ENCODE measurements around the gene NELL1.

The NELL1 gene

GRCh38 chr11:20966489-20966888 lies 297.1 kb downstream of the NELL1 start:
- DNase-seq (ENCODE audit: low spot score) = no peak

GRCh38 chr11:20973940-20974559 lies 304.7 kb downstream of the NELL1 start:
- no peak for DNase-seq (ENCODE audit: low spot score)

DNA sequence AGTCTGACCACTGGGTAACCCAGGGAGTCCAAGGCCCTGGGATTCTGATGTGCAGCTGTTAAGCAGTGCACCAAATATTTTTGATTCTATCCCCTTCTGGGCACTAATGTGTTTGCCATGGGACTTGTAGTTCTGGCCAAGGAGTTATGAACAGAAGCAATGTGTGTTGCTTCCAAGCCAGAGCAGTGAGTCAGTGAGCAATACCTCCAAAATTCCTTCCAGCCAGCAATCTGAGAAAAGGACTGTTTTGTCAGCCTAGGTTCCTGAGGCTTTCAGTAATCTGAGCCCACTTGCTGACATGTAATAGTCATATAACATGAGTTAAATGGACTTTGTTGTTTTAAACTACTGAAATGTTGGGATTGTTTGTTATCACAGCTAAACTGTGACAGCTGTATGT lies 311.4 kb downstream of the NELL1 start:
- DNase-seq (ENCODE audit: low spot score) = no peak

GRCh38 chr11:20990447-20990846 lies 321.1 kb downstream of the NELL1 start:
- no peak for DNase-seq (ENCODE audit: low spot score)

GRCh38 chr11:20991471-20991870 lies 322.1 kb downstream of the NELL1 start:
- DNase-seq (ENCODE audit: low spot score) = no peak

- no peak for DNase-seq (ENCODE audit: low spot score)
Measured at GRCh38 chr11:21007297-21007696, 337.9 kb downstream of the NELL1 start.

GRCh38 chr11:21018248-21018647 lies 348.9 kb downstream of the NELL1 start:
- no peak for DNase-seq (ENCODE audit: low spot score)

DNA sequence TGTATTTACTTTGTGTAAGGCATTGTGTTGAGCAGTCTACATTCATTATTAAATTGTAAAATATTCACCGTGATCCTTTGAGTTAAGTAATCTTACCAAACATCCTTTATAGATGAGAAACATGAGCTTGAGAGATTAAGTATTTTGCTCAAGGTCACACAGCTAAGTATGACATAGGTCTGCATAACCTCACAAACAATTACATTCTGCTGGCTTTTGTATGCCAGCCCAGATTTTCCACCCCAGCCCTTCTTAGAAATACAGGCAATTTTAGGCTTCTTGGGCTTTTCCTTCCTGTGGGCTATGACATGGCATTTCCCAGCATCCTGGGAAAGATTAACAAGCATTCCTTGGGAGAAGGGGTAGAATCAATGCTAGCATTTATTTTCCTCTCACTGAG lies 357.3 kb downstream of the NELL1 start:
- DNase-seq (ENCODE audit: low spot score) = no peak

GRCh38 chr11:21037850-21038249 lies 368.5 kb downstream of the NELL1 start:
- DNase-seq (ENCODE audit: low spot score) = no peak

GRCh38 chr11:21038801-21039200 lies 369.4 kb downstream of the NELL1 start:
- no peak for DNase-seq (ENCODE audit: low spot score)

GRCh38 chr11:21040630-21041029 lies 371.2 kb downstream of the NELL1 start:
- no peak for DNase-seq (ENCODE audit: low spot score)

DNA sequence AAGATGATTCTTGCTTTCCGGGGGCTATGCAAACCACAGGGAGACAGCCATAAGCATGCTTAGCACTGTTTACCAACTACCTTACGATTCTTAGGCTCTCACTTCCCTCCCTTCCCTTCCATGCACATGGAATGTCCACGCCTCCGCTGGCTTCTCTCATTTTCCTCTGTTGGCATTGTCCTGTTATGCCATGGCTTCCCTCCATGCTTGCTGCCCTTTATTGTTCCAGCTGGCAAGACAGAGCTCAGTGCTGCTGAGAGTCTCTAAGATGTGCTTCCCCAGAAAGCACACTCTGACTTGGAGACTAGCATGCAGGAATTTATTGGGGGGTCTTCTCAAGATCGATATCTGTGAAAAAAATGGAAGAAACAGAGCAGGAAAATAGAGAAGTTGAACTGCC lies 379.2 kb downstream of the NELL1 start:
- DNase-seq (ENCODE audit: low spot score) = no peak

- no peak for DNase-seq (ENCODE audit: low spot score)
Measured at GRCh38 chr11:21053466-21053865, 384.1 kb downstream of the NELL1 start.

GRCh38 chr11:21056644-21057043 lies 387.3 kb downstream of the NELL1 start:
- DNase-seq (ENCODE audit: low spot score) = no peak

DNA sequence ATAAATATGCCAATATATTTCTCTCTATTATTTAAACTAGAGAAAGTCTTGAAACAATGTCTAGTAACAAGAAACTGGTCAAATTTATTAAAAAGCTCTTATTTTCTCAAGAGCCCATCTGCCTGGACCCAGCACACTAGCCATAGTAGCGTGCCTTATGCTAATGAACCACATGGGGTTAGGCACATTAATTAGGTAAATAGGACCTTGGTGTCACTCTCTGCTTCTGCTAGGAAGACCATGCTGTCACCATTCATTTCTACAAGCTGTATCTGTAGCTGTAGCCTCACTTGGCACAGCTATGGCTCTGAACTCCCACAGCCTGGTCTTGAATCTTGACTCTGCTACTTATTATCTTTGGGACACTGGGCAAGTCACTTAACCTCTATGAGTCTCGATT lies 390.5 kb downstream of the NELL1 start:
- no peak for DNase-seq (ENCODE audit: low spot score)

DNA sequence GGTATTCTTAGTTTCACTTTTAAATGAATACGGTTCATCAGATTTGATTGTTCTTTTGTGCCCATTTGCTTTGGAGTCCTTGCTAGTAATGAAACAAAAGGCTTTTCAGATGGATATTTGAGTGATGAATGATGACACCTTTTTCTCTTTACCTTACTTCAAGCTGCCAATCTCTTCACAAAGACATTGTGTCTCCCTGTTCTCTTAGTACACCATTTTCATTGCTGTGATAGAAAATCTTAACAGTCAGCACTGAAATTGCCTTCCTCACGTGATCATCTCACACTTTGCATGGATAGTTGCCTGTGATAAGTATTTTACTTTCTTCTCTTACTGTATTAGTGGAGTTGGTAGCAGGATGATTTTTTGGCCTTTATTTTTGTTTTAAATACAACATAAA lies 396.6 kb downstream of the NELL1 start:
- DNase-seq (ENCODE audit: low spot score) = no peak

- no peak for DNase-seq (ENCODE audit: low spot score)
Measured at GRCh38 chr11:21068886-21069285, 399.5 kb downstream of the NELL1 start.

- no peak for DNase-seq (ENCODE audit: low spot score)
Measured at GRCh38 chr11:21069909-21070308, 400.5 kb downstream of the NELL1 start.

GRCh38 chr11:21072558-21072957 lies 403.2 kb downstream of the NELL1 start:
- DNase-seq (ENCODE audit: low spot score) = no peak

- DNase-seq (ENCODE audit: low spot score) = no peak
Measured at GRCh38 chr11:21082853-21083252, 413.5 kb downstream of the NELL1 start.

- no peak for DNase-seq (ENCODE audit: low spot score)
Measured at GRCh38 chr11:21088930-21089329, 419.5 kb downstream of the NELL1 start.

- DNase-seq (ENCODE audit: low spot score) = no peak
Measured at GRCh38 chr11:21104641-21105040, 435.3 kb downstream of the NELL1 start.

DNA sequence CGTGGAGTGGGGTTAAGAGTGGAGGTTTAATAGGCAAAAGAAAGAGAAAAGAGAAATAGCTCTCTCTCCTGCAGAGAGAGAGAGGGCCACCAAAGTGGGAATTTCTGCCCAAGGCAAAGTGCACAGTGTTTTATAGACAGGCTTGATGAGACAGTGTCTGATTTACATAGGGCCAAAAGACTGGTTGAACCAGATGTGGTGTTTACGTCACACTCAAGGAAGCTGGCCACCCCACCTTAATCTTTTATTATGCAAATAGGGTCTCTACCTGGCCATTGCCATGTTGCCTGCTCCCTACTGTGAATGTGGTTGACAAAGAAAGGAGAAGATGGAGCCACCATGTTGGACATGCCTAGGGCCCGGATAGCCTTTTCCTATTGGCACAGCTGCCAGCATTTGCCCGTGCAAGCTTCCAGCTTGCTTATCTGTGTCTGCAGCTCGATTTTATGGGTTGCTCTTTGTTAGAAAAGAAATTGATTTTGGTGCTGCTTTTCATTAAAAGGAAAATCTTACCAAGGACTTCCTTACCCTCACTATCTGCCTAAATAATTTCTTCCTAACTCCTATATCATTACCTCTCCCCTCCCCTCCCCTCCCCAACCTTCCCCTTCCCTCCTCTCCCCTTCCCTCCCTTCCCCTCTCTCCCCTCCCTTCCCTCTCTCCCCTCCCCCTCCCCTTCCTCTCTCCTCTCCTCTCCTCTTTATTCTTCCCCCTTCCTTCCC lies 436.0 kb downstream of the NELL1 start:
- DNase-seq (ENCODE audit: low spot score) = no peak

DNA sequence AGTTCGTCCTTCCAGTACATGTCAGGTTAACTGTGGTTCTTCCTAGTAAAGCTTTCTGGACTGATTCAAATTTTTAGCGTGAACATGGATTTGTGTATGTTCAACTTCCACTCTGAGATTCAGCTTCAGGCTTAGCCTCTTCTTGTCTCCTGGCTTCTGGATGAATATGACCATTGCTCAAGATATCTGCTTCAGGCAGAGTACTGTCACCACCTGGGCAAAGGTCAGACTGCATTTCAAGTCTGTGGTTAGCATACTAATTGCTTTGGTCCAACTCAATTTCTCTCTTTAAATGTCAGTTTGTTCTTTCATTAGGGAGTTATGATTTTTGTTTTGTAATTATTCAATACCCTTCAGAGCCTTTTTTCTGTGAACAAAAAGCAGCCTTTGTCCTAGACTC lies 440.0 kb downstream of the NELL1 start:
- DNase-seq (ENCODE audit: low spot score) = no peak

Data from AG08395 (cell line).